Karpas-422 (cell line): Measurements from ENCODE around the gene RIC3. TPM values are rescaled to one million over a fixed set of nuclear protein-coding genes. Genes with fewer than 3 reads are reported as not detected.

Experiments
- DNase-seq: peaks from one replicate; pipeline ENCODE4 v3.0.0-alpha.2; 2015
- H2AFZ ChIP-seq: fragments of 200-600 bp; sonication (generic); 2 replicates; pipeline ENCODE4 v1.6.1; 2014; ENCODE audit warnings: antibody characterized with exemption, low read length, mixed read lengths
- H3K27ac ChIP-seq: fragments of 200-600 bp; sonication (generic); 2 replicates; pipeline ENCODE4 v1.5.1; 2014; ENCODE audit warnings: mild to moderate bottlenecking, low read length, moderate library complexity
- H3K27me3 ChIP-seq: fragments of 200-600 bp; sonication (generic); 2 replicates; pipeline ENCODE4 v1.6.1; 2014; ENCODE audit warnings: low read length, mixed read lengths
- H3K36me3 ChIP-seq: fragments of 200-600 bp; sonication (generic); 2 replicates; pipeline ENCODE4 v1.6.1; 2014; ENCODE audit warnings: low read length, mixed read lengths; ENCODE audit not compliant: insufficient read depth
- H3K4me1 ChIP-seq: fragments of 200-600 bp; sonication (generic); 2 replicates; pipeline ENCODE4 v1.6.1; 2014; ENCODE audit warnings: mild to moderate bottlenecking, low read length, mixed read lengths
- H3K4me2 ChIP-seq: fragments of 200-600 bp; sonication (generic); 2 replicates; pipeline ENCODE4 v1.6.1; 2014; ENCODE audit warnings: low read length, low read depth, mild to moderate bottlenecking; ENCODE audit not compliant: poor library complexity, severe bottlenecking
- H3K4me3 ChIP-seq: fragments of 200-600 bp; sonication (generic); 2 replicates; pipeline ENCODE4 v1.5.1; 2014; ENCODE audit warnings: mild to moderate bottlenecking, antibody characterized with exemption, low read length, mixed read lengths
- H3K79me2 ChIP-seq: fragments of 200-600 bp; sonication (generic); 2 replicates; pipeline ENCODE4 v1.6.1; 2014; ENCODE audit warnings: mild to moderate bottlenecking, low read length, mixed read lengths
- H3K9ac ChIP-seq: fragments of 200-600 bp; sonication (generic); 2 replicates; pipeline ENCODE4 v1.6.0; 2014; ENCODE audit warnings: low read length
- H3K9me2 ChIP-seq: fragments of 200-600 bp; sonication (generic), shearing (Covaris generic); replicated peaks from 2 replicates; pipeline ENCODE4 v1.6.0; 2014; ENCODE audit warnings: mild to moderate bottlenecking, low read length, moderate library complexity; ENCODE audit not compliant: insufficient read depth
- H3K9me3 ChIP-seq: fragments of 300-700, 200-600 bp; sonication (generic); 2 replicates; pipeline ENCODE4 v1.6.1; 2014; ENCODE audit warnings: low read length, mixed read lengths
- H4K20me1 ChIP-seq: fragments of 200-600 bp; sonication (generic); 2 replicates; pipeline ENCODE4 v1.6.1; 2014; ENCODE audit warnings: mild to moderate bottlenecking, antibody characterized with exemption, low read length, low read depth; ENCODE audit not compliant: insufficient read depth
- total RNA-seq: library from RNA; depleted of rRNA; stranded (reverse); fragments of >200 nt; shearing (Covaris generic); gene quantifications from 2 replicates; pipeline ENCODE4 v1.2.3, GENCODE V29; 2014; ENCODE audit warnings: low replicate concordance

The RIC3 gene
- total RNA-seq, 1 experiment from 2014 or later, result not detected

DNA sequence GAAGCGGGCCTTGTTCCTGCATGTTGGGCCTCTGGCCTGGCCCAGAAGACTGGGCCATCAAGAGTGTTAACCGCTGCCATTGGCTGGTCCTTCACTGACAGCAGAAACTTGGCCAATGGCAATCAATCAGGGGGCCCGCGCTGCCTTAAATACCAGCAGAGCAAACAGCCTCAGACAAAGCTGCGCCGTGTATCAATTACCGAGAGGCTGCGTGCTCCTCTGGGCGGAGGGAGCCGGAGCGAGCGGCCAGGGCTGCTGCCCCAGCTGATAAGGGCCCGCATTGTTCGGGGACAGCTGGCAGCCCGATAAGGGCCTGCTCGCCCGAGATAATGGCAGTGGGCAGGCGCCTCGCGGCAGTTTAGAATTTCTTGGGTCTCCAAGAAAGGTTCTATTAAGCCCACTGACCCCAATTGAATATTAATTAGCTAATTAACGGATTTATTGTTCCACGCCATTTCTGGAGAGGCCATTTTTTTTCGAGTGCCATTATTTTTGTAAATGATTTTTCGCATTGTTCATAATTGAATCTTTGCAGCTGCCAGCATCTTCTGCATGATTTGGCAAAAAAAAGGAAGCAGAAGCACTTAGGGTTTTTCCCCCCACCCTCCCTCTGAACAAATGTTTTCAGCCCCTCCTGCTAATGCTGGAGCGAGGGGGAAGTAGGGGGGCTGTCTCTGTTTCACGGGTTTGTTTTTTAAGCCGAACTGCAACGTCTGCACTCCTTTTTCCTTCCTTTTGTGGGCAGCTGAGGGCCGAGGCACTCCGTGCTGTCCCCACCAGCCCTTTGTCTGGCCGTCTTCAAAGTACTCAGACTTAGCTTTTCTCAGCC, 37.6 kb upstream of the RIC3 start:
- Histone ChIP-seq H3K4me2 (no peak overlapping the region), H3K36me3 (no peaks in the 10 kb centered on the region), H3K4me3 (no peak overlapping the region), H4K20me1 (no peaks in the 10 kb centered on the region), H2AFZ (no peak overlapping the region), H3K9ac (no peak overlapping the region), H3K9me3 (no peaks in the 10 kb centered on the region), H3K79me2 (no peaks in the 10 kb centered on the region), H3K4me1 (no peaks in the 10 kb centered on the region), H3K9me2 (no peaks in the 10 kb centered on the region), H3K27me3 (no peaks in the 10 kb centered on the region), H3K27ac (no peak overlapping the region)
- DNase-seq, result no peak

DNA sequence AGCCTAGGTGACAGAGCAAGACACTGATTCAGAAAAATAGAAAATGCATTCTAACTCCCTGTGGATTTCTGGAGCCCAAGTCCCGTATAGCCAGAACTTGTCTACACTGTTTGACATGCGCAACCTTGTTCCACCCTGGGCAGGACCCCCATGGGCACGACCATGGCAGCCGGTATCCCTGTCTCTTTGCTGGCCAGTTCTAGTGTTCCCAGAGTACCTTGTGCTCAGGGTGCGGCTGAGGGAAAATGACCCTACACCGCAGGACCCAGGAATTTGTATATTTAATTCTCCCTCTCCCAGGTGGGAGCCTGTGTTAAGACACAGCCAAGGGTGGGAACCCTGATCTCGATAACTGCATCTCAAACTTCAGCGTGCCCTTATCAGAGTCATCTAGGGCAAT, 36.7 kb upstream of the RIC3 start:
- H3K4me1 ChIP-seq, result no peaks in the 10 kb centered on the region
- no peaks in the 10 kb centered on the region for H3K9me3 ChIP-seq
- no peaks in the 10 kb centered on the region for H3K79me2 ChIP-seq
- H4K20me1 ChIP-seq, result no peaks in the 10 kb centered on the region
- H3K27me3 ChIP-seq, result no peaks in the 10 kb centered on the region
- no peaks in the 10 kb centered on the region for H3K36me3 ChIP-seq
- no peak overlapping the region for H3K4me3 ChIP-seq
- H3K9me2 ChIP-seq, result no peaks in the 10 kb centered on the region
- H3K27ac ChIP-seq, result no peak overlapping the region
- H3K9ac ChIP-seq, result no peak overlapping the region
- no peak overlapping the region for H3K4me2 ChIP-seq
- no peak overlapping the region for H2AFZ ChIP-seq
- DNase-seq, result no peak

DNA sequence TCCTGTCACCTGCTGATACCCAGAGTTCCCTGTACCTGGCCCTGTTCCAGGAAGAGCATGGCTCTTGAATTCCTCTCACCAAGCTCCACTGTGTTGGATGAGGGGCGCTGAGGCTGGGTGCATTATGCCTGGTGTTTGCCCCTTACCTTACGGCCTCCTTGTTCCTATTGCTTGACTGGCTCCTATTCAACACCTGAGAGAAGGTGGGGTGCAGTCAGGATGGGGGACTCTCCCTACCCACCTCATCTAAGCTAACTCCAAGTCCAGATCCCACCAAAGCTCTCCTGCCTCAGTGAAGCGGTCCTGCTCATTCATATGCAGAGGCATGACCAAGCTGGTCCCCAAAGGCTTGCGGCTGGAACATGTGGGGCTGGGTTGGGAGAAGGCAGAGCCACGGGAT, 35.8 kb upstream of the RIC3 start:
- Histone ChIP-seq H4K20me1 (no peaks in the 10 kb centered on the region), H3K27me3 (no peaks in the 10 kb centered on the region), H3K9me3 (no peaks in the 10 kb centered on the region), H3K27ac (no peak overlapping the region), H3K79me2 (no peaks in the 10 kb centered on the region), H3K9ac (no peak overlapping the region), H3K4me3 (no peak overlapping the region), H3K9me2 (no peaks in the 10 kb centered on the region), H3K4me2 (no peak overlapping the region), H2AFZ (no peak overlapping the region), H3K4me1 (no peaks in the 10 kb centered on the region), H3K36me3 (no peaks in the 10 kb centered on the region)
- no peak for DNase-seq

DNA sequence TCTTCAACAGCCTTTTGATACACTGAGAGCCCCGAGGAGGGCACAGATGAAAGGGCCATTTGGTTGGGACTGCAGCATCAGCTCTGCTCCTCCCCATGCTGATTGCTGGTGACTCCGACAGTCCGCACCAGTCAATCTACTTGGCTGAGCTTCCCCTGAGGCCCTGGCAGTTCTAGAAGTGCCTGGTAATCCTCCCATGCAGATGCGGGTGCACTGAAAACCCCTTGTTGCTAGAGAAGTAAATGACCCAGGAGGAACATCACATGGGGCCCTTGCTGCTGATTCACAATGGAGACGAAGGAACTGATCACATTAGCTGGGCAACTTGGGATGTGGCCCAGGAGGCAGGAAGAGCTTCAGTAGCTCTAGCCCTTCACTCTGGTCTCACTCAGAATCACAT, 35.2 kb upstream of the RIC3 start:
- H3K27ac ChIP-seq, result no peak overlapping the region
- H3K27me3 ChIP-seq, result no peaks in the 10 kb centered on the region
- H4K20me1 ChIP-seq, result no peaks in the 10 kb centered on the region
- H3K36me3 ChIP-seq, result no peaks in the 10 kb centered on the region
- H3K9me3 ChIP-seq, result no peaks in the 10 kb centered on the region
- H3K4me1 ChIP-seq, result no peaks in the 10 kb centered on the region
- H3K4me3 ChIP-seq, result no peak overlapping the region
- no peak overlapping the region for H3K4me2 ChIP-seq
- H3K9me2 ChIP-seq, result no peaks in the 10 kb centered on the region
- H2AFZ ChIP-seq, result no peak overlapping the region
- no peak for DNase-seq
- H3K79me2 ChIP-seq, result no peaks in the 10 kb centered on the region
- no peak overlapping the region for H3K9ac ChIP-seq

DNA sequence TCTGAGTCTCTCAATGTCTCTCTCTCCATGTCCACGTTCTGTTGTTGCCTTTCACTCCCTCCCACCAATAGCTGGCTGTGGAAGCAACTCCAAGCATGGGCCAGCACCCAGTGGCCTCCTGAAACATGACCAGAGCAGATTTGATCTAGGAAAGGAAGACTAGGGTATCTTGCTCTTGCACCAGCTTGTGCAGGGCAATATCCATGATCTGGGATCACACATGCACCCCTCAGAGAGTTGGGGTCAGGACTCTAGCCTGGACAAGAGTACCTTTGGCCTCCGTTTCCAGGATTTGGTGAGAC, 34.5 kb upstream of the RIC3 start:
- no peaks in the 10 kb centered on the region for H3K27me3 ChIP-seq
- no peaks in the 10 kb centered on the region for H3K9me2 ChIP-seq
- no peaks in the 10 kb centered on the region for H3K4me1 ChIP-seq
- no peaks in the 10 kb centered on the region for H4K20me1 ChIP-seq
- H3K4me3 ChIP-seq, result no peak overlapping the region
- no peak overlapping the region for H2AFZ ChIP-seq
- no peak overlapping the region for H3K27ac ChIP-seq
- DNase-seq, result no peak
- H3K9ac ChIP-seq, result no peak overlapping the region
- H3K4me2 ChIP-seq, result no peak overlapping the region
- H3K36me3 ChIP-seq, result no peaks in the 10 kb centered on the region
- no peaks in the 10 kb centered on the region for H3K9me3 ChIP-seq
- H3K79me2 ChIP-seq, result no peaks in the 10 kb centered on the region

DNA sequence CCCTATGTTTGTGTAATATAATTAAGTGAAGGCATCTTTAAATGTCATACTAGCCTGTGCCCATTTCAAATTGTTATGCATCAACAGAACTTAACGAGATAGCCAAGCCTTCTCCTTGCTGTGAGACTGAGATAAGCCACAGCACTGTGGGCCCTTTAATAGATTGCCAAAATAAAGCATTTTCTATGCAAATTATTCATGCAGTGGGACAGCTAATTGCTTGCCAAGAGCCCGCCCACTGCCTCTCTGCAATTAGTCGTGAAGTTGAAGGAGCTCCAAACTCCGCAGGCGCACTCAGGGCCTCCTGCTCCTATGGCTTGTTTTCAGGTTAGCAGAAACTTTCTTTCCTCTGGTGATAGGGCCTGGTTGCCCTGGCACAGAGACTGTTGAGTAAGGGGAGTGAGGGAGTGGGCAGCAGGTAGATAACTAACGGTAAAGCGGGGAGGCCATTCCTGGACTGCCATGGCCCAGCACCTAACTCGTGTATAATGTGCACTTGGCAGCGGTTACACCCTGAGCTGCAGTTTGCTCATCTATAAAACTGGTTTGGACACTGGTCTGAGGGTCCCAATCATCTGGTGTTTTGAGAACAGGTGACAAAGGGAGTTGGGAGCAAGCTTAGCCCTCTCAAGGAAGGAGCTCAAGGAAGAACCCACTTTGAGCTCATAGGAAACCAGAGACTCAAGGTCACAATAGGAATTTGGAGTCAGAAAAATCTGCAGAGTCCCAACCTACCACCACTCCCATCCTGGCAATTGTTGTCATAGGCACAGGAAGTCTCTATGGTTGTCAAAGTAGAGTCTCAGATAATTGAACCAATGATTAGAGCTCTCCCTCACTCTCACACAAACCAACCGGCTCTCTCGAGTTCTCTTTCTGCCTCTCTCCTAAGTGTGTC, 33.9 kb upstream of the RIC3 start:
- Histone ChIP-seq H3K9me3 (no peaks in the 10 kb centered on the region), H3K4me3 (no peak overlapping the region), H4K20me1 (no peaks in the 10 kb centered on the region), H3K4me2 (no peak overlapping the region), H3K79me2 (no peaks in the 10 kb centered on the region), H3K27me3 (no peaks in the 10 kb centered on the region), H3K27ac (no peak overlapping the region), H2AFZ (no peak overlapping the region), H3K9me2 (no peaks in the 10 kb centered on the region), H3K9ac (no peak overlapping the region), H3K4me1 (no peaks in the 10 kb centered on the region), H3K36me3 (no peaks in the 10 kb centered on the region)
- DNase-seq, result no peak

DNA sequence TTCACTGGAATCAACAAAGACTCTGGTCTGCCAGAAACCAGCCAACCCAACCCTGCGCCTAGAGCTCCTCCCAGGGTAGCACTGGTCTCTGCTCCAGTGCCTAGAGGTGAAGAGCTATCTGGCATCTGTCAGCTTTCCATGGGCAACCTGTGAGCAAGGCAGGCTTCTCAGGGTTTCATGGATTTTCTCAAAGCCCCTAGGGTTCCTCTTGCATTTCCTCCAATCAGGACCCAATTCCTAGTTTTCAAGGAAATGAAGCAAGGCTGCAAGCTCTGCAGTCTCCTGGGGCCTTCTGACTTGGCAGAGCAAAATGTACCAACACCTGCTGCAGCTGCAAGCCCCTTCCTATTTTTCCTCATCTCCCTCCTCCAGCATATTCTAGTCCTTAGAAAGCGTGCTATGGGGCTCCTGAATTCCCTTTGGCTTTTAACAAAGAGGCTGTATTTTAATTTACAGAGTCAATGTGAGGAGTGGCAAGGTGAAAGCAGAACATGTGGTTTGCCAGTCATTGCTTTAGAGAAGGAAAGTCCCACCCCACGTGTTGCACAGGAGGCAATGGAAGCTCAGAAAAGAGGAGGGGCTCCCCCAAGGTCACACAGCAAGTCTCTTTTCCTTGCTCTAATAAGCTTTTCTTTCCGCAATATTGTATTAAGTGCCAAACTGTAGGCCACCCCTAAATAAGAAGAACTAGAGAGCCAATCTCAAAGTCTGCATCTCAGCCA, 33.0 kb upstream of the RIC3 start:
- Histone ChIP-seq H3K4me3 (no peak overlapping the region), H3K36me3 (no peaks in the 10 kb centered on the region), H3K4me2 (no peak overlapping the region), H3K9ac (no peak overlapping the region), H3K27ac (no peak overlapping the region), H3K79me2 (no peaks in the 10 kb centered on the region), H2AFZ (no peak overlapping the region), H4K20me1 (no peaks in the 10 kb centered on the region), H3K27me3 (no peaks in the 10 kb centered on the region), H3K4me1 (no peaks in the 10 kb centered on the region), H3K9me3 (no peaks in the 10 kb centered on the region), H3K9me2 (no peaks in the 10 kb centered on the region)
- no peak for DNase-seq

DNA sequence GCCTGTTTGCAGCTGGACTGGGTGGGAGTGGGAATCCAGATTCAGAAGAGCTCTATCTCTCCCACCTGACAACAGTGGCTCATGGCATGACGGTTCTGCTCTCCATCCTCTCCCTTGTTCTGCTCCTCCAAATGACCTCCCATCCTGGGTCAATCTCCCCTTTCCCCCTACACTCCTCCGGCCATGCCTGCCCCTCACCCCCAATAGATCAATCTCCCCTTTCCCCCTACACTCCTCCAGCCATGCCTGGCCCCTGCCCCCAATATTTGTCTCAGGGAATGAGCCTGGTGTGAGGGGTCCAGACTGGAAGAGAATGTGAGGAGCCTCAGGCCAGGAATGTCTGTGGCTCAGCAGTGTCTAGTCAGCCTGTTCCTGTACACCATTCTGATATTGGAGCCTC, 30.9 kb upstream of the RIC3 start:
- H3K4me2 ChIP-seq, result no peak overlapping the region
- H4K20me1 ChIP-seq, result no peaks in the 10 kb centered on the region
- H3K27ac ChIP-seq, result no peak overlapping the region
- no peaks in the 10 kb centered on the region for H3K9me3 ChIP-seq
- no peak overlapping the region for H3K4me3 ChIP-seq
- no peaks in the 10 kb centered on the region for H3K4me1 ChIP-seq
- no peak for DNase-seq
- H3K79me2 ChIP-seq, result no peaks in the 10 kb centered on the region
- H2AFZ ChIP-seq, result no peak overlapping the region
- no peak overlapping the region for H3K9ac ChIP-seq
- H3K9me2 ChIP-seq, result no peaks in the 10 kb centered on the region
- H3K36me3 ChIP-seq, result no peaks in the 10 kb centered on the region
- H3K27me3 ChIP-seq, result no peaks in the 10 kb centered on the region
